ENCODE data around the gene STH.

DNA sequence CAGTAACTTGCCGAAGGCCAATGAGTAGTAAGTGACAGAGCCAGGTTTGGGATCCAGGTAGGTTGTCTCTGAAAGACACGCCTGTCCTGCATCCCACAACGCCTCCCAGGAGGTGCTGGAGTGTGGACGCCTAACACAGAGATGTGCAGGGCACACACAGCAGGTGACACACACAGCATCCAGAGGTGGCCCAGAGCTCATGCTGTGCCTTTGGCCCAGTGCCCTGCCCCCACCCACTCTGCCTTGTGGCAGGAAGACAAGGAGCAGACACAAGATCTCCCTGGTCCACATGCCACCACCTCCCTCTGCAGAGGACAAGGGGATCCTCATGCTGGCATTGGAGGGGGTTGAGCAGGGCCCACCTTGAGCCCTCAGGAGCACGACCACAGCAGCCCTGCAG is 14.7 kb upstream of the STH start:
- no peak for TF ChIP-seq POLR2AphosphoS5 (IDR thresholded peaks at IDR 0.05)
- TF ChIP-seq, protein P1, sequence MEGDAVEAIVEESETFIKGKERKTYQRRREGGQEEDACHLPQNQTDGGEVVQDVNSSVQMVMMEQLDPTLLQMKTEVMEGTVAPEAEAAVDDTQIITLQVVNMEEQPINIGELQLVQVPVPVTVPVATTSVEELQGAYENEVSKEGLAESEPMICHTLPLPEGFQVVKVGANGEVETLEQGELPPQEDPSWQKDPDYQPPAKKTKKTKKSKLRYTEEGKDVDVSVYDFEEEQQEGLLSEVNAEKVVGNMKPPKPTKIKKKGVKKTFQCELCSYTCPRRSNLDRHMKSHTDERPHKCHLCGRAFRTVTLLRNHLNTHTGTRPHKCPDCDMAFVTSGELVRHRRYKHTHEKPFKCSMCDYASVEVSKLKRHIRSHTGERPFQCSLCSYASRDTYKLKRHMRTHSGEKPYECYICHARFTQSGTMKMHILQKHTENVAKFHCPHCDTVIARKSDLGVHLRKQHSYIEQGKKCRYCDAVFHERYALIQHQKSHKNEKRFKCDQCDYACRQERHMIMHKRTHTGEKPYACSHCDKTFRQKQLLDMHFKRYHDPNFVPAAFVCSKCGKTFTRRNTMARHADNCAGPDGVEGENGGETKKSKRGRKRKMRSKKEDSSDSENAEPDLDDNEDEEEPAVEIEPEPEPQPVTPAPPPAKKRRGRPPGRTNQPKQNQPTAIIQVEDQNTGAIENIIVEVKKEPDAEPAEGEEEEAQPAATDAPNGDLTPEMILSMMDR (IDR thresholded peaks at IDR 0.05) = no peak

All from breast epithelium (tissue), 3 donors.